KMS-11 (cell line): Measurements from ENCODE around the gene CBFA2T3.

Experiments
- H2AFZ ChIP-seq: fragments of 200-600 bp; sonication (generic); 2 replicates; pipeline ENCODE4 v1.6.1; 2016; ENCODE audit warnings: antibody characterized with exemption, mixed run types, low read depth
- H3K27ac ChIP-seq: fragments of 200-600 bp; sonication (generic); 2 replicates; pipeline ENCODE4 v1.6.1; 2016; ENCODE audit warnings: mild to moderate bottlenecking, mixed run types
- H3K27me3 ChIP-seq: fragments of 200-600 bp; sonication (generic); 2 replicates; pipeline ENCODE4 v1.6.1; 2017; ENCODE audit warnings: mild to moderate bottlenecking, low read depth, mixed run types, moderate library complexity; ENCODE audit not compliant: insufficient read depth
- H3K36me3 ChIP-seq: fragments of 200-600 bp; sonication (generic); 2 replicates; pipeline ENCODE4 v1.6.1; 2017; ENCODE audit warnings: mild to moderate bottlenecking, mixed run types; ENCODE audit not compliant: insufficient read depth
- H3K4me1 ChIP-seq: fragments of 200-600 bp; sonication (generic); 2 replicates; pipeline ENCODE4 v1.6.1; 2016; ENCODE audit warnings: mild to moderate bottlenecking, low read depth, mixed run types; ENCODE audit not compliant: poor library complexity, severe bottlenecking
- H3K4me2 ChIP-seq: fragments of 200-600 bp; sonication (generic); 2 replicates; pipeline ENCODE4 v1.7.0; 2016; ENCODE audit warnings: mild to moderate bottlenecking, mixed run types
- H3K4me3 ChIP-seq: fragments of 200-600 bp; sonication (generic); IDR thresholded peaks from 2 replicates; pipeline ENCODE4 v1.6.1; 2017; ENCODE audit warnings: low read depth, low read length, mixed read lengths; ENCODE audit not compliant: insufficient read depth
- H3K79me2 ChIP-seq: fragments of 200-600 bp; sonication (generic); 2 replicates; pipeline ENCODE4 v1.6.1; 2016; ENCODE audit warnings: low read depth, mixed run types; ENCODE audit not compliant: insufficient read depth
- H3K9ac ChIP-seq: fragments of 200-600 bp; sonication (generic); 2 replicates; pipeline ENCODE4 v1.6.1; 2016; ENCODE audit warnings: mild to moderate bottlenecking, mixed run types
- H4K20me1 ChIP-seq: fragments of 200-600 bp; sonication (generic); 2 replicates; pipeline ENCODE4 v1.6.1; 2016; ENCODE audit warnings: mild to moderate bottlenecking, mixed run types; ENCODE audit not compliant: insufficient read depth
- CTCF ChIP-seq: fragments of 200-600 bp; sonication (generic); conservative IDR thresholded peaks from 2 replicates; pipeline ENCODE4 v1.6.1; 2017; ENCODE audit warnings: low read depth, mild to moderate bottlenecking, antibody characterized with exemption, low read length, moderate library complexity, mixed read lengths

The CBFA2T3 gene

GRCh38 chr16:88931936-88932335 is 45.1 kb downstream of the CBFA2T3 start:
- Histone ChIP-seq H3K9ac (no peak overlapping the region), H4K20me1 (no peaks in the 10 kb centered on the region), H3K27ac (no peak overlapping the region), H3K4me1 (no peaks in the 10 kb centered on the region), H3K79me2 (no peaks in the 10 kb centered on the region), H3K4me2 (no peak overlapping the region), H2AFZ (no peak overlapping the region), H3K27me3 (peaks cover 48% of the 10 kb centered on the region), H3K4me3 (no peak overlapping the region), H3K36me3 (no peaks in the 10 kb centered on the region)
- no peak for TF ChIP-seq CTCF

- H3K36me3 ChIP-seq: no peaks in the 10 kb centered on the region
- no peaks in the 10 kb centered on the region for H4K20me1 ChIP-seq
These were observed 45.6 kb downstream of the CBFA2T3 start for GRCh38 chr16:88931373-88931900.

GRCh38 chr16:88930716-88931115 is 46.3 kb downstream of the CBFA2T3 start:
- no peak for TF ChIP-seq CTCF
- H3K36me3 ChIP-seq: no peaks in the 10 kb centered on the region
- H3K79me2 ChIP-seq: no peaks in the 10 kb centered on the region
- H4K20me1 ChIP-seq: no peaks in the 10 kb centered on the region
- no peak overlapping the region for H3K9ac ChIP-seq
- H3K4me1 ChIP-seq: no peaks in the 10 kb centered on the region
- no peak overlapping the region for H3K4me2 ChIP-seq
- no peak overlapping the region for H3K4me3 ChIP-seq
- no peak overlapping the region for H3K27ac ChIP-seq
- H3K27me3 ChIP-seq: peaks cover 48% of the 10 kb centered on the region
- no peak overlapping the region for H2AFZ ChIP-seq

More at GRCh38 chr16:88931373-88931900, 45.6 kb downstream of the CBFA2T3 start:
- Histone ChIP-seq H3K4me1 (no peaks in the 10 kb centered on the region), H2AFZ (no peak overlapping the region), H3K79me2 (no peaks in the 10 kb centered on the region), H3K27me3 (peaks cover 48% of the 10 kb centered on the region), H3K9ac (no peak overlapping the region), H3K4me3 (no peak overlapping the region), H3K27ac (no peak overlapping the region), H3K4me2 (no peak overlapping the region)
- TF ChIP-seq CTCF: no peak

- H3K36me3 ChIP-seq: no peaks in the 10 kb centered on the region
- TF ChIP-seq CTCF: no peak
- no peaks in the 10 kb centered on the region for H4K20me1 ChIP-seq
- H3K9ac ChIP-seq: no peak overlapping the region
- no peaks in the 10 kb centered on the region for H3K79me2 ChIP-seq
- no peak overlapping the region for H3K4me2 ChIP-seq
- H3K4me3 ChIP-seq: no peak overlapping the region
- no peaks in the 10 kb centered on the region for H3K4me1 ChIP-seq
- H2AFZ ChIP-seq: no peak overlapping the region
- peaks cover 55% of the 10 kb centered on the region for H3K27me3 ChIP-seq
- no peak overlapping the region for H3K27ac ChIP-seq
These were observed 47.9 kb downstream of the CBFA2T3 start for GRCh38 chr16:88929091-88929445.
